T follicular helper cell (primary cell): ENCODE data around the gene RECQL5.
"Not testable (repeated sequence)": the region's sequence is repeated elsewhere in the genome, so short reads cannot be mapped to it uniquely, and the experiment has no call there.

Experiments
- DNase-seq: peaks from one replicate; pipeline ENCODE4 v3.0.0-alpha.2; 2020; ENCODE audit warnings: low read depth

Gene RECQL5

DNA sequence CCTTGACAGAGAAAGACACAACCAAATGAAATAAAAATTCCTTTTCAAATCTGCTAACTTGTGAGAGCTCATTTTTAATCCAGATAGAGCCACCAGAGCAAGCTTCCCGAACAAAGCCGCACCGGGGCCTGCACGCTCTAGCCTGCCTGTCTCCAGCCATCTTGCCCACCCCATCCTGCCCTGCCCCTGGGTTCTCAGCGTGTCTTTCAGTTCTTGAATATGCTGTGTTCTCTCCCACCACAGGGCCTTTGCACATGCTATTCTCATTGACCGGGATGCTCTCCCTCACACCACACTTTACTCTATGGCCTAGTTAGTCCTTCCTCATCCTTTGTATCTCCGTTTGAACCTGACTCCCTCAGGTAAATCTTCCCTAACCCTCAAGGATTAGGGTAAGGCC lies 19.0 kb downstream of the RECQL5 start:
- no peak for DNase-seq

DNA sequence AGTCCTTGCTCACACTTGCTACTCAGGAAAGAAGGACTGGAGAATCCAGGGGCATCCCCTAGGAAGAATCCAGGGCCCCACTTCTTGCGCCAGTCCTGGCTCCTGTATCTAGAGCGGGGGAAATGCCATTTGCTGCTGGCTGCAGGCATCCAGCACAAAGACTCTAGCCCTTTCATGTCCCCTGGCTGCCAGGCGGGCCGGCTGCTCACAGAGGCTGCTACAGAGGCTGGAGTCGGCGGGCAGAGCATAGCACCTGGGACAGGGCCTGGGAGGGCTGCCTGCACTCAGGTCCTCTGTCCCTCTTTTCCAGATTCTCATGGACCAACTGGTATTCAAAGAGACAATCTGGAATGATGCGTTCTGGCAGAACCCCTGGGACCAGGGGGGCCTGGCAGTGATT lies 19.9 kb downstream of the RECQL5 start:
- DNase-seq: no peak

DNA sequence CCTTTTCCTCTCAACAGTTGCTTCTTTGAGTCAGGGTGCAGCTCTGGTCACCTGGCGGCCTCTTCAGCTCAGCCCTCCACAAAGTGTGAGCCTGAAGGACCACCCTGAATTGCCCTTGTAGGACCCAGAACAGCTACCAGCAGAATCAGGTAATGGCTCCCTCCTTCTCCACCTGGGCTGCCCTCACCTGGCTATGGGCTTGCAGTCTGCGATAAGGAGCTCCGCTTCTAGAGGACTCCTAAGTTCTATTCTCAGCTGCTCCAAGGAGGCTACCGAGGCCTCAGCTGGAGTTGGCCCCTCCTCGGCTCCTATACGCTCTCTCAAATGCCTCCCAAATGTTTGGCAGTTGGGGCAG lies 20.3 kb downstream of the RECQL5 start:
- DNase-seq: no peak

DNA sequence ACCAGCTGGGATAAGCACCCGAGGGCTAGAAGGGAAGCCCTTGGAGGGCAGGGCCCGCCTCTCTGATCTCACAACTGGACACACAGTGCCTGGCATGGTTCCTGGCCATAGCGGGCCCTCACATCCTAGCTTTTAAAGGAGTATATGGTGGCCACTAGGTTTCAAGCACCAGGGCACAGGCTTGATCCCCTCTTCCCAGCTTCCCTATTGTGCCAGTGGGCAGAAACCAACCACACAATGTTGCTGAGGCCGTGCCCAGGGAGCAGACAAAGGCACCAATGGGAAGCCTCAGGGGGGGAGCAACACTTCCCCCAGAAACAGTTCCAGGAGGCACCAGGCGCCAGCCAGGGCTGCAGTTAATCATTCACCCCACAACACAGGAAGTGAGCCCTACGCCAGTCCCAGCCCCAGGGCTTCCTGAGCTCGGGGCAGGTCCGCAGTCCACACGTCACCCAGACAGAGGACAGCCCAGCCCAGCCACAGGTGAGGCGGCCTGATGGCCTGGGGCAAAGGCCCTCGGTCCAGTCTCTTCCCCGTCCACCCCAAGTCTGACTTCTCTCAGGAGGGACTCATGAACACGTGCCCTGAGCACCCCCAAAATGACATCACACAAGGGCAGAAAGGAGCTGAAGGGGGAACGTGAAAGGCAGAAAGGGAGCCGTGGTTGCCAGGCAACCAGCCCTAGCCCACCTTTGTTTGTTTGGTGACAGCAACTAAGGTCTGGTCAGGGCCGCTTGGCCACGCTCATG lies 20.9 kb downstream of the RECQL5 start:
- no peak for DNase-seq

DNA sequence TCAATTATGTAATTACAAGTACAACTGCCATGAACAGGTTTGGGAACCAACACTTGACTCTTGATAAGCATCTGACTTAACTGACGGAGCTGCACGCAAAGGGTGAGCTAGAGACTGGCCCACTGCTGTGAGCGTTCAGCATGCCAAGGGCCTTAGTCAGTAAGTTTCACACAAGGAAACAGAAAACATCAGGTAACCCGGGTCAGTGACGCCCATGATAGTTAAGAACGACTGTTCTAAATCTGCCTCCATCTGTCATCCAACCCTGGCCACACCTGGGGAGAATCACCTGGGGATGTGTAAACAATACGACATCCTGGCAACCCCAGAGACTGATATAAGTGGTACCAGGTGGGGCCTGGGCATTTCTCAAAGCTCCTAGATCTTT lies 21.5 kb downstream of the RECQL5 start:
- no peak for DNase-seq

DNA sequence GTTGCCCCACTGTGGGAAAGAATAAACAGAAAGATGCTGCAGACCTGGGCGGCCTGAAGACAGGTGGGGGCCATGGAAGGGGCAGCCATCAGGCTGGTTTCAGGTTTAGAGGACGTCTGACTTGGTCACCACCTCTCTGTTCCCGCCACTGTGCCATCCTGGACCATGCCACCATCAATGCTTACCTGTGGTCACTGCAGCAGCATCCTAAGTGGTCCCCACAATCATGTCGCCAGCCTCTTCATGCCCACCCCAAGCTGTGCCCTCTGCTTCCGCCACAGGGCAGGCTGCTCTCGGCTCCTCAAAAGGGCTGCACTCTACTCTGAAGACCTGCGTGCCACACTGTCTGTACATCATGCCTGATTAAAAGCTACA lies 23.3 kb downstream of the RECQL5 start:
- no peak for DNase-seq

DNA sequence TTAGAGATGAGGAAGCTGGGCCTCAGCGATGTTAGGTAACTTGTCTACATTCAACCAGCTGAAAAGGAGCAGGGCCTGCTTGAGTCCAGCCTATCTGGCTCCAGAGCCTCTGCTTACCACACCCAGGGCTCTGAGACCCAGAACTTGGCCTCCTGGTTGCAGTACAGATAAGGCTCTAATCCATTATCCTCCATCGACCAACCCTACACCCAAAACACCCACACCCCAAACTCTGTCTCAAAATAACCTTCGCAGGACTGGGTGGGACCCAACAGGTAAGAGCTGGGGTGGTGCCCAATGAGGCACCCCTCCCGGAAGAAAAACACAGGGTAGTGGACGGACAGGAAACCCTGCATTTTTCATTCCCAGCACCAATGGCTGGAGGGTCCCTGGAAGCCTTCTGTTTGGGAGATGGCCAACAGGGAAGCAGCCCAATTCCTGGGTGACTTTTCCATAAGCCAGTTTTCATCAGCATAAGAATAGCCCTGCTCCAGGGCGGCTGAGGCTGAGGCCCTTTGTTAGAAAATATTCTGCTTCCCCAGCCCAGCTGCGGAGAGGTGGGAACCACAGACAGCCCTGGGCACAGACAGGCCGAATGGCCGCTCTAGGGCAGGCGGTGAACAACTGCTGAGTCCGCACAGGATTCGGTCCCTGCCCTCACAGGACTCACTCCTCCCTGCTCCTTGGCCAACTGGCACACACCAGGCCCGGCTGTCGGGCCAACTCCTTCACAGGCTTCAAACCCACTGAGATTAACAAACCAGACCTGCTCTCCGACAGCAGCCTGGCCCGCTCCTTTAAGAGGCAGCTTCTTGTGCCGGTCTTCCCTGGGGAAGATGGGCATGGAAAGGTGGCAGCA lies 23.9 kb downstream of the RECQL5 start:
- no peak for DNase-seq

DNA sequence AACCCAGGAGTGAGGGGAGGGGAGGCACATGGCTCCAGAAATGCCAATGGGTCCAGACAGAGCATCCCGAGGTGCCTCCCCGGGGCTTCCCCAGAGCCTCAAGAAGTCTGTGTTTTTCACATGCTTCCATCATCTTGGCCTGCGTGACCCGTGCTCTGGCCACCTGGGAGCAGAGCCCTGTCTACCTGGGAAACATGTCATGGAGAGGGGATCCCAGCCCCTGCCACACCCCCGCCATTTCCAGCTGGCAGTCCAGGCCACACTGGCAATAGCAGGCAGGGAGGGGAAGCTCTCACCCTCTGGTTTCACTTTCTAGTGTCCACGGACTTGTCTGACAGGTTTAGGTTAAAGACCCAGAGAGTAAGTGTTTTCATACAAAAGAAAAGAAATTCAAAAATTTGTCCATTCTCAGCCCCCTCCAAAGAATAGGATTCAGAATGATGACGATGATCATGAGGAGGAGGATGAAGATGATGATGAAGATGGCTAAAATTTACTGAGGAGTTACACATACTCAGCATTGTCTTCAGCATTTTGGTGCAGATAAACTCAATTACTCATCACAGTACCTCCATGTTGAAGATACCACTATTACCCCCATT lies 24.7 kb downstream of the RECQL5 start:
- DNase-seq: no peak

DNA sequence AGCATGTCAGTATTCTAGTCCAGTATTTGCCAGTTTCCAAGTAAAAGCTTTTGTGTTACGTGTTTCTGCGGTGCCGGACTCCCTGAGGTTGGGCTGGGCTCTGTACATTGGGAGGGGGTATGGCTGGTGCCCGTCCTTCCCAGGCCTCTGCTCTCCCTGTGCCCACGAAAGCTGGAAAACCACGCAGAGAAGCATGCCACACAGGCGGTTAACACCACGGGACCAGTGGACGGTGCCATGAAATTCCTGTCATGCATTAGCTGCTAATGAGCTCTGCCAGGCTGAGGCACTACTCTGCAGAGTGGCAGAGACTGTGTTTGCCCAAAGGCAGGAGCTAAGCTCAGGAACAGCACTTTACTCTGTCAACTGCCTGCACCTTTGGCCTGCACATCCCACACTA lies 25.6 kb downstream of the RECQL5 start:
- DNase-seq: no peak

DNA sequence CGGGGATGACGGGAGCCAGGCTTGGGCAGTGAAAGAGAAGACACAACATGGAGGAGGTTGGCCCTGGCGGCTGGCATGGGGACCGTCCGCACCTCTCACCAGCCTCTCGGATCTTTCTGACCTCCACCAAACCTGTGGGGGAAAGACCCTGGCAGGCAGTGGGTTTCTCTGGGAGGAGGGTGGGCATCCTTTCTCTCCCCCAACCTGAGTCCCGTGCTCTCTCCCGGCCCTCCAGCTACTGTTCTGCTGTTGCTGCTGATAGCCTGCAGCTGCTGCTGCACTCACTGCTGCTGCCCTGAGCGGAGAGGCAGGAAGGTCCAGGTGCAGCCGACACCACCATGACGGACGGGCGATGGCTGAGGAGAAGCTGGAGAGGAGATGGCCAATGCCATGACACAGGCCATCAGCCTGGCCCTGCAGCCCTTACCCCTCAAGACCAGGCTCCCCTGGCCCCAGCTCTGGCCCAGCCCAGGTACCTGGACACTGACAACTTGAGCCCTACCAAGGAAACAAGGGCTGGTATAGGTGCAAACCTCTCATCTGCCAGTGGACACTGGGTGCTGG lies 26.3 kb downstream of the RECQL5 start:
- no peak for DNase-seq

DNA sequence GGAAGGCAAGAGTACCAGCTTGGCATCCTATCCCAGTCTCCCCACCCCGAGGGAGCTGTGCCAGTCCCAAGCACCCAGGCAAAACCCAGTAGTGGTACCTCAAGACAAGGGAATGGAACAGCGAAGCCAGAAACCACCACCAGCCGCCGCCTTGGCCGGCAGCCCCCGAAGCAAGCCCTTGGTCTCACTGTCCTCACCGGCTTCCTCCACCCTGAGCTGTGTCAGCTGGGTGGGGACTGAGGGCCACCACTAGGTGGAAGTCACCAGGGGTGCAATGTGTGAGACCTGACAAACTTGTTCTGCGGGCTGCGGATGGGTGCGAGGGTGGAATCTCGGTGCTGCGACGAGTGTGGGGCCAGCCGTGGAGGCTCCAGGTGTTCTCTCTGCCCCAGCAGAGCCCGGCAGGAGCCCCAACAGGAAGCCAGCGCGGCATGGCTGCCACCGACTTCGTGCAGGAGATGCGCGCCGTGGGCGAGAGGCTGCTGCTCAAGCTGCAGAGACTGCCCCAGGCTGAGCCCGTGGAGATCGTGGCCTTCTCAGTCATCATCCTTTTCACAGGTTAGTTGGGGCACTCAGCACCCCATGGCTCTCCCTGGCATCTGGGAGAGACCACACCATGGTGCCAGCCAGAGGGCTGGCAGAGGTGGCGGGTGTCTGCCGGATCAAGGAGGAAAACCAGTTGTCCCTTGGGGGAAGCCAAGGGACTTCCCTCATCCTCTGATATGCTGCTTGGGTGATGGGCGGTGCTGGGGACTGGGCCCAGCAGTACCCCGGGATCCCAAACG lies 27.0 kb downstream of the RECQL5 start:
- no peak for DNase-seq

DNA sequence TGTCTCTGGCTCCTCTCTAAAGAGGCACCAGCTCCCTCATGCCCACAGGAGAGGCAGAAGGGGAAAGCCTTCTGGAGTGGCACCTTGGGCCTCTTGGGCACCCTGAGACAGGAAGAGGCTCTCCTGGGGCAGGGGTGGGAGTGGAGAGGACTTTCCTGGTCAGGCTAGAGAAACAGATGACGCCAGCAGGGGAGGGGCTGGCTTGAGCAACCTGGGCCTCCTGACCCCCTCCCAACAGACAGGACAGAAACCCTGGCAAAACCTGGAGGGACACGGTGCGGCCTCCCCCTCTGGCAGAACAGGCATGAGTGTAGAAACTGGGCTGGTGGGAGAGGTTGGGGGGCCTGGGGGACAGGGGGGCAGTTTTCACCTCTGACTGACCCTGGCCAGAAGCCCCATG lies 27.6 kb downstream of the RECQL5 start:
- DNase-seq: no peak

DNA sequence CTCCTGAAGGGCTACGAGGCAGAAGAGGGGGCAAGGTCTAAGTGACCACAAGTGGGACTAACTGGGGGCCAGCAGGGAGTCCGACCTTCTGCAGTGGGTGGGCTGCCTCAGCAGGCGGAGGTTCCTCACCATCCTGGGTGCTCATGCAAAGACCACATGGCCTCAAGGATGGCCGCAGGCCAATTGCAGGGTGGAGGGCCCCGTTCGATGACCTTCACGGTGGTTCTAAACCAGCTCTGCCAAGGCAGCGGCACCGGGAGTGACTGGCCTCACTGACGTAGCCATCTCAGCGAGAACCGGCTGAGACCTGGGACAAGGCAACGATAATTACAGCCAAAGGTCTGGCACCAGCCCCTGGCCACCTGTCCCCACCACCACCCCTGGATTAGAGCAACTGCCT lies 28.1 kb downstream of the RECQL5 start:
- DNase-seq: no peak

DNA sequence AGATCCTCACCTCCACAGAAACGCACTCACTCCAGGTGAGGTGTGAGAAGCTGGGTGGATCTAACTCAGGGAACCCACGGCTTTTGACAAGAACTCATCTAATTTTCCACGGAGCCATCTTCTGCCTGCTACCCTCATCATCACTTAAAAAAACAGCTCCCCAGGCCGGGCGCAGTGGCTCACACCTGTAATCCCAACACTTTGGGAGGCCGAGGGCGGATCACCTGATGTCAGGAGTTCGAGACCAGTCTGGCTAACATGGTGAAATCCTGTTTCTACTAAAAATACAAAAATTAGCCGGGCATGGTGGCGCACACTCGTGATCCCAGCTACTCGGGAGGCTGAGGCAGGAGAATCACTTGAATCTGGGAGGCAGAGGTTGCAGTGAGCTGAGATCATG lies 28.9 kb downstream of the RECQL5 start:
- DNase-seq: not testable (repeated sequence)

DNA sequence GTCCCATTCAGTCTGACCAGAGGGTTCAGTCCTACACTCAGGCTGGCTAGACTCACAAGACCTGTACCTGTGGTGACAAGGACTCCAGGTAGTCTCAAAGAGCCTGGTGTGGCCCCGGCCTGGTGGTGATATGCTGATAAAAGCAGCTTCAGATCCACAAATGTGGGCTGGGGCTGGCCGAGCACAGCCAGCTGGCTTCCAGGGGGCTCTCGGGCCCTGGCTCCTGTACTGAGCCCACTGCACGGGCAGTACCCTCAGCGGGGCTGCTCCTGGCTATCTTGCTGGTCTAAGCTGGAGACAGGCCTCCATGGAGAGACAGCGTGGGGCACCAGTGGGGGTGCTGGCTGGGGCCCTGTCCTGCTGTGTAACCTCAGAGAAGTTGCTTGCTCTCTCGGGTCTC lies 29.4 kb downstream of the RECQL5 start:
- DNase-seq: no peak

DNA sequence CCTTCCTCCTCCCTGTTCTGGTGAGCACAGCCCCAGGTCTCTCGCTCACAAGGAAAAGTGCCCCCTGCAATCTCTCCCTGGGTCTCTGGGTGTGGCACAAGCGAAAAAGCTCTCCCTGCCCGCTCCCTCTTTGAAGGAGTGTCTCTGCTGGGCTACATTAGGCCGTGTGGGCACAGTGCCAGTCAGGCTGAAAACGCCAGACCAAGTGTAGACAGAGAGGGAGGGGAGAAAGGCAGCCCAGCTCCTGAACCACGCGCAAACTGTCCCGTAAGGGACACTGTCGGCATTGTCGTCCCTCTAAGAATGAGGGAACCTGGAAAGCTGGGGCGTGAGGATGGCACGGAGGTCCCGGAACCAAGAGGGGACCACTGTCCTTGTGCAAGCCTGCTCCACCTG lies 29.8 kb downstream of the RECQL5 start:
- no peak for DNase-seq

DNA sequence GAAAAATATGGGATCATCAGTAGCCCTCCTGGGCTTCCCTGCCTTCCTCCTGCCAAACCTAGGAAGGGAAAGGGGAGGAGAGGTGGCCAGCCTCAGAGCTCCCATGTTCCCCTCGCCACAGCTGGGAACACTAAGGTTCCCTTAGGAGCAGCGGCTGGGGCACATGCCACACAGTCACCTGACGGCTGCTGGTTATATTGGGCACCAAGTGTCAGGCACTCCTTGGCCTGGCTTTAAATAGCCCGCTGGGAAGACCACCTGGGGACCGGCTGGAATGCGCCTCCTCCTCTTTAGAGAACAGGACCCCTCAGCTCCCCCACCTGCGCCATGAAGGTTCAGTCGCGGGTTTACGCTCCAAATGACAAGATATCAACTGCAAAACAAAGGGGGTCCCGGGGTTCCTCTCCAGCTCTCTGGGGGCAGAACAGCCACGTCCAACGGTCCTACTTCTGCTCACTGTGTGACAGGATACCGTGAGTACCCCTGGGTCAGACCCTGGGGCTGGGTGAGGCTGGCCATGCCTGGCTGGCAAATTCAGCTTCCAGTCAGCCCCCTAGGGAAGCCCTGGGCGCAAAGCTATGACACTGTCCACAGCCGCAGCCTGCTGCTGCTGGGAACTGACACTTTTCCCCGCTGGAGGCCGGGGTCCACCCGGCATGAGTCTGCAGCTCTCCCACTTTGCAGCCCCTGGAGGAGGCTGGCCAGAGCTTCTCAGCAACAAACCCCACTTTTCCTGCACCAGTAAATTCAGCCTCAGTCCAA lies 30.4 kb downstream of the RECQL5 start:
- no peak for DNase-seq

DNA sequence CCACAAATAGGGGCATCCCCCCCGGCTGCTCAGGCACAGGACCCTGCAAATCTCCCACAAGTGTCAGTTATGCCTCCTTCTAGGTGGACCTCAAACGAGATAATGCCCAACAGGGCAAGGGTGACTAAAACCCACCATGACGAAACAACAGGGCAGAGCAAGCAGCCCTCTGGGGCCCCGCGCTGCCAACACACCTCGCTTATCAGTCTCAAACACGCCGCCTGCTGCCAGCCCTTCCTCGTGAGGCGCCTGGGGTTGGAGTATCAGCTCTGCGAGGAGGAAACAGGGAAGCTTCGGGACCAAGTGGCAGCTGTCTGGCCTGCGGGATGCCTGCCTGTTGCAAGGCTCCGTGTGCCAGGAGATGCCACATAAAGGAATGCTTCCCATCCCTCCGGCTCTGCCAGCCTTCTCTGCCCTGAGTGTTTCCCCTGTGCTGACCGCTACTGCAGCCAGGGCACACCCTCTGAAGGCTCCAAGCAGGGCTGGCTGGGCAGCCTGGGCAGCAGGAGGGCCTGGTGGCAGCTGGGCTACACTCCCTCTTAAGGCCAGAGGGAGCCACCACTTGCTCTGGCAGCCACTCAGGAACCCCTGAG lies 31.2 kb downstream of the RECQL5 start:
- DNase-seq: no peak

DNA sequence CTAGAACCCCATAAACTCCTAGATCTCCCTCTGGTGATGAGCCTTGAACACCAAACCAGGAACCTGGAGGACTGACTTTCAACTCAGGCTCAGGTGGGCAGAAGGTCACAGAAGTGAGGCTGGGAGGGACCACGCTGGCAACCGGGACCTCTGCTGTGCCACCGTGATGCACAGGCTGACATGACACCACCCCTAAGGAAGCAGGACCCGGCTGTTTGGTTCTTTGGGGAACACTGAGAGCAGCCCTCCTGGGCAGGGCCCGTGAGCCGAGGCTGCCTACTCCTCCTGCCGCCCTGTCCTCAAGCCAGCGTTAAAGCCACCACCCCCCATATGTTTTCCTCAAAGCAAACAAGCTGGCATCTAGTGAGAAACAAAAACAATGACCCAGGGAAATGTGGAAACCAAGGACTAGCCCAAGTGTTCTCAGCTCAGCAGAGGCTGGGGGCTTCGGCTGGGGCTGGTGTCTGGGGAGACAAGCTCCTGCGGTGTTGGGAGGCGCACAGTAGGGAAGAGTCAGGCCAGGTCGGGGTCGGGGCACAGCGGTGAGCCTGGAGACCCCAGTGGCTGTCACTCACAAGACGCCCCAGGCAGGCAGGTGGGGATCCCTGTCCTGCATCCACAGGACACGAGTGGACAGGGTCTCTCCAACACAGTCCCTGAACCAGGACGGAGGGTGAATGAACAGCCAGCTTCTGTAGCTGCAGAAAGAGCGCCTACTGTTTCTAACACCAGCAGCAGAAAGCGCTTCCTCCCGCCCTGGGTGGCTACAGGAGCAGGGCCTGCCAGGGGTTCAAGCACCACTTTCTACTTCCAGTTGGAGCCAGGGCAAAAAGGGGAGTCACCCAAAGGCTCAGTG lies 32.0 kb downstream of the RECQL5 start:
- no peak for DNase-seq

DNA sequence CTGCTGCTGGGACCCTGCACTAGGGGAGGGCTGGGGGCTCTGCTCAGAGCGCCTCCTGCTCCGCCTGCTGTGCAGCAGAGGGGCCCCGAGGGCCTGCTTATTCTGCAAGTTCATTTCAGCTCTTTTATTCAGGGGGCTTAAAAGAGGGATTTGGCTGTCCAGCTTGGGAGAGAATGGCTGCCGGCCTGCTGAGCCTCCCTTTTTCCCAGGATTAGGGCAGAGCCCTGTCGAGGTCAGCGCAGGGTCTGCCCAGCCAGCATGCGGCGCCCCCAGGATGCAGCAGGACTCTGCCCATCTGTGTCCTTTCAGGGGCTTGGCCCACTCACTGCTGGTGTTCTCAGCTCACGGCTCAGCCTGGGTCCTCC lies 32.6 kb downstream of the RECQL5 start:
- DNase-seq: no peak
